Mucosa of descending colon (tissue), 3 donors: ENCODE results near the gene RBCK1. TPM values are rescaled to one million over a fixed set of nuclear protein-coding genes. Genes with fewer than 3 reads are reported as not detected.

ENCODE experiments used
- ATAC-seq: fragments of 200-7000 bp; cut with Tn5 transposase; one replicate; pipeline ENCODE4 v1.9.1; 2020; ENCODE audit warnings: mild to moderate bottlenecking, moderate library complexity
- DNase-seq, 3 donors: peaks; one replicate each; pipeline ENCODE4 v3.0.0-alpha.2; 2020
- H3K36me3 ChIP-seq: fragments of 200-600 bp; one replicate; pipeline ENCODE4 v1.8.0; 2021; ENCODE audit warnings: low read depth, mild to moderate bottlenecking
- H3K4me1 ChIP-seq: fragments of 200-600 bp; one replicate; pipeline ENCODE4 v1.8.0; 2021; ENCODE audit warnings: low read depth, mild to moderate bottlenecking
- H3K4me3 ChIP-seq: fragments of 200-600 bp; one replicate; pipeline ENCODE4 v1.8.0; 2021; ENCODE audit warnings: mild to moderate bottlenecking
- H3K9me3 ChIP-seq: fragments of 200-600 bp; one replicate; pipeline ENCODE4 v1.8.0; 2021; ENCODE audit warnings: mild to moderate bottlenecking
- CTCF ChIP-seq: fragments of 200-600 bp; IDR thresholded peaks from one replicate; pipeline ENCODE4 v1.8.0; 2022; ENCODE audit warnings: antibody characterized with exemption, mild to moderate bottlenecking
- intact Hi-C, 2 donors: fragments of 100-400 bp; cut with DNase I in 1 of 2; cut with micrococcal nuclease in 1 of 2; formaldehyde crosslinking; loops; one replicate each; pipeline versions ENCODE4 v1.11.0 to v1.11.1; 2022; cut with DNase I, micrococcal nuclease
- total RNA-seq, 3 donors: library from RNA; stranded (reverse); fragmentation: NEBNext Ultra II Directional in 2 of 3; extraction: Animal tissue kit (Norgen Biotek cat#: 25700) in 2 of 3; gene quantifications; one replicate each; pipeline versions ENCODE4 v1.2.1 to v1.2.4, GENCODE V29; 2021 to 2023
- donor health status: DM: no; HTN: no; CAD: no; lungs with moderate emphysema.
- donor health status: DM: no; HTN: no; CAD: no.
- donor health status: DM: no; HTN: yes; CAD: no.

RBCK1 gene
- total RNA-seq, 3 donors from 2014 or later = 97.5 to 124 (median 117) TPM

GRCh38 chr20:480044-480443, 71.9 kb downstream of the RBCK1 start:
- H3K9me3 ChIP-seq = no peaks in the 10 kb centered on the region
- H3K4me1 ChIP-seq = peaks cover 7% of the 10 kb centered on the region
- intact Hi-C loops = loop anchor here in 1 of 2 donors (5.0 kb wide), 1 partner anchor 128 kb away; no protein-coding TSS in a partner anchor
- peaks cover 11% of the 10 kb centered on the region for H3K36me3 ChIP-seq
- no peak for TF ChIP-seq CTCF
- no peak overlapping the region for H3K4me3 ChIP-seq
- ATAC-seq (no peak), DNase-seq (no peak)

GRCh38 chr20:481167-481566, 73.1 kb downstream of the RBCK1 start:
- no peak for TF ChIP-seq CTCF
- ATAC-seq (no peak), DNase-seq (no peak)
- intact Hi-C loops = loop anchor here in 1 of 2 donors (5.0 kb wide), 1 partner anchor 129 kb away; no protein-coding TSS in a partner anchor
- Histone ChIP-seq H3K9me3 (no peaks in the 10 kb centered on the region), H3K4me1 (no peaks in the 10 kb centered on the region), H3K4me3 (no peak overlapping the region), H3K36me3 (peaks cover 11% of the 10 kb centered on the region)

Other genes with a start within 250 kb of the RBCK1 start
- gene DEFB128, start 218.6 kb upstream of the RBCK1 start, total RNA-seq = not detected
- gene DEFB129, start 181.0 kb upstream of the RBCK1 start, total RNA-seq = not detected
- gene DEFB132, start 150.6 kb upstream of the RBCK1 start, total RNA-seq = not detected
- 10 to 100 TPM in 2 of 3 donors, 1 to 10 TPM in 1; 6.8 to 12.1 (median 11.3) TPM for gene C20orf96, start 117.5 kb upstream of the RBCK1 start, total RNA-seq
- gene ZCCHC3, start 110.7 kb upstream of the RBCK1 start, total RNA-seq = 10 to 100 TPM; 12.0 to 18.7 (median 12.6) TPM
- gene SOX12, start 82.7 kb upstream of the RBCK1 start, total RNA-seq = 10 to 100 TPM in 1 of 3 donors, 1 to 10 TPM in 2; 3.9 to 24.0 (median 4.5) TPM
- 10 to 100 TPM in 2 of 3 donors, 1 to 10 TPM in 1; 8.7 to 21.1 (median 13.1) TPM for gene NRSN2, start 61.2 kb upstream of the RBCK1 start, total RNA-seq
- 1 to 10 TPM; 1.4 to 7.4 (median 3.4) TPM for gene TRIB3, start 27.5 kb upstream of the RBCK1 start, total RNA-seq
- 10 to 100 TPM; 30.4 to 49.6 (median 36.0) TPM for gene TBC1D20, start 54.2 kb downstream of the RBCK1 start, total RNA-seq
- 100 to 1,000 TPM; 104 to 127 (median 117) TPM for gene CSNK2A1, start 135.5 kb downstream of the RBCK1 start, total RNA-seq
- gene TCF15, start 202.0 kb downstream of the RBCK1 start, total RNA-seq = under 1 TPM in 1 of 3 donors, not detected in 2; 0.82 TPM
- gene SRXN1, start 244.9 kb downstream of the RBCK1 start, total RNA-seq = 10 to 100 TPM; 11.7 to 23.4 (median 18.9) TPM